ENCODE data around the gene MAPK12.

DNA sequence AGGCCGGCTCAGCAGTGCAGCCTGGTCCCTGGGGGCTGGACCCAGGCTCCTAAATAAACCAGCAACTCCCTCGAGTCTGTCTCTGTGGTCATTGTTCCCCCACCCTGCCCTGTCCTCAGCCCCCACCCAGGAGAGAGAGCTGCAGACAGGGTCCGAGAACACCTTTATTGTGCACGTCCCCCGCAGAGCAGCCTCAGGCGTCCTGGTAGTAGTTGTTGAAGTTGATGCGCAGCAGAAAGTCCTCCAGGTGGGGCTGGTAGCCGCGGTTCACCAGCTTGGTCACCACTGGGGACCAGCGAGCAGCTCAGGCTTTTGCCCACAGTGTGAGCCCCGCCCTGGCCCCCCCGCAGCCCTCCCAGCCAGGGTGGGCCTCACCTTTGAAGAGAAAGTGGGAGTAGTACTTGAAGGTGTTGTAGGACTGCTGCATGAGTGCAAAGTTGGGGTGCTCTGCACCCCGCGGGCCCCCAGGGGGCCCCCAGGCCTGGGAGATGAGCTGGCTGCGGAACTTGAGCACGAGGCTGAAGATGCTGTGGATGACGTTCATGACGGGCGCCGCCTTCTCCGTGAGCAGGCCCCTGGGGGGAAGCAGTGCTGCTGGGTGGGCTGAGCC lies 43.8 kb downstream of the MAPK12 start:
- TF ChIP-seq, protein P1, sequence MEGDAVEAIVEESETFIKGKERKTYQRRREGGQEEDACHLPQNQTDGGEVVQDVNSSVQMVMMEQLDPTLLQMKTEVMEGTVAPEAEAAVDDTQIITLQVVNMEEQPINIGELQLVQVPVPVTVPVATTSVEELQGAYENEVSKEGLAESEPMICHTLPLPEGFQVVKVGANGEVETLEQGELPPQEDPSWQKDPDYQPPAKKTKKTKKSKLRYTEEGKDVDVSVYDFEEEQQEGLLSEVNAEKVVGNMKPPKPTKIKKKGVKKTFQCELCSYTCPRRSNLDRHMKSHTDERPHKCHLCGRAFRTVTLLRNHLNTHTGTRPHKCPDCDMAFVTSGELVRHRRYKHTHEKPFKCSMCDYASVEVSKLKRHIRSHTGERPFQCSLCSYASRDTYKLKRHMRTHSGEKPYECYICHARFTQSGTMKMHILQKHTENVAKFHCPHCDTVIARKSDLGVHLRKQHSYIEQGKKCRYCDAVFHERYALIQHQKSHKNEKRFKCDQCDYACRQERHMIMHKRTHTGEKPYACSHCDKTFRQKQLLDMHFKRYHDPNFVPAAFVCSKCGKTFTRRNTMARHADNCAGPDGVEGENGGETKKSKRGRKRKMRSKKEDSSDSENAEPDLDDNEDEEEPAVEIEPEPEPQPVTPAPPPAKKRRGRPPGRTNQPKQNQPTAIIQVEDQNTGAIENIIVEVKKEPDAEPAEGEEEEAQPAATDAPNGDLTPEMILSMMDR (IDR thresholded peaks at IDR 0.05; ENCODE audit: poor library complexity): no peak
- TF ChIP-seq EZH2 (IDR thresholded peaks at IDR 0.05; ENCODE audit: borderline replicate concordance): no peak

Measured in hepatocyte (in vitro differentiated cells).